Calu3 (cell line): ENCODE measurements around the gene LRRK1. TPM values are rescaled to one million over a fixed set of nuclear protein-coding genes. Genes with fewer than 3 reads are reported as not detected.

ENCODE experiments used
- BruUV-seq: library from RNA; stranded (reverse); fragments of 400-500 nt; replicated peaks from 2 replicates; lab custom pipeline; 2021; lab: Mats Ljungman, UMichigan
- CTCF ChIA-PET: fragments of 300-600 bp; sonication (Branson Sonifier 250); formaldehyde crosslinking; loops from one replicate; lab custom pipeline; 2022; ENCODE audit warnings: antibody characterized with exemption; lab: Charles Lee
- DNase-seq: peaks from one replicate; pipeline ENCODE4 v3.0.0; 2022
- H3K27ac Mint-ChIP-seq: one replicate; pipeline ENCODE4 v1.8.0; 2022; ENCODE audit warnings: mixed read lengths; ENCODE audit not compliant: unreplicated experiment
- H3K27me3 Mint-ChIP-seq: one replicate; pipeline ENCODE4 v1.8.0; 2022; ENCODE audit warnings: mixed read lengths; ENCODE audit not compliant: unreplicated experiment
- H3K36me3 Mint-ChIP-seq: one replicate; pipeline ENCODE4 v1.8.0; 2022; ENCODE audit warnings: mild to moderate bottlenecking, moderate library complexity, mixed read lengths; ENCODE audit not compliant: insufficient read depth, unreplicated experiment
- H3K4me1 Mint-ChIP-seq: one replicate; pipeline ENCODE4 v1.8.0; 2022; ENCODE audit warnings: mild to moderate bottlenecking, low read depth, mixed read lengths; ENCODE audit not compliant: unreplicated experiment
- H3K4me3 Mint-ChIP-seq: one replicate; pipeline ENCODE4 v1.8.0; 2022; ENCODE audit warnings: mild to moderate bottlenecking, low read depth, moderate library complexity, mixed read lengths; ENCODE audit not compliant: unreplicated experiment
- H3K9me3 Mint-ChIP-seq: one replicate; pipeline ENCODE4 v1.8.0; 2022; ENCODE audit warnings: low read depth, mixed read lengths; ENCODE audit not compliant: unreplicated experiment
- intact Hi-C: fragments of 100-400 bp; cut with micrococcal nuclease; formaldehyde crosslinking; loops from one replicate; pipeline ENCODE4 v1.10.0; 2022; ENCODE audit not compliant: unreplicated experiment
- total RNA-seq: library from RNA; stranded (reverse); gene quantifications from 2 replicates; pipeline ENCODE4 v1.2.3, GENCODE V29; 2022
- TF ChIP-seq, protein P1 (sequence below): fragments of 200-600 bp; IDR thresholded peaks from one replicate; pipeline ENCODE4 v1.8.0; 2022; ENCODE audit warnings: antibody characterized with exemption; ENCODE audit not compliant: unreplicated experiment

The LRRK1 gene
- total RNA-seq, 1 experiment from 2014 or later: 21.3 TPM

DNA sequence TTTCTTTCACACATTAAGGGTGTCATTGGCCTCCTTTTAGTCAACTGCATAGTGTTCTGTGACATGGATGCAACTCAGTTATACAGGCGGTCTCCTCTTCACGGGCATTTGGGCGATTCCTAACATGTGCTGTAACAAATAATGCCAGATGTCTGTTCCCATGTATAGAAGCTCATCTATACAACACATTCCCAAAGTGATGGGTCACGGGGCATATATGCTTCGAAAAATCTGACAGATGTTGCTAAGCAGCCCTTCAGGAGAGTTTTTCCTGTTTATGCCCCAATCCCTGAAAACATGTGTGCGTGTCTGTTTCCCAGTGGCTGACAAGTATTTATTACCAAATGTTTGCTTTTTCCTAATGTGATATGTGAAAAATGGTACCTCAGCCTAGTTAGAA is 25.8 kb downstream of the LRRK1 start:
- intact Hi-C loops: no loop called here
- TF ChIP-seq, protein P1, sequence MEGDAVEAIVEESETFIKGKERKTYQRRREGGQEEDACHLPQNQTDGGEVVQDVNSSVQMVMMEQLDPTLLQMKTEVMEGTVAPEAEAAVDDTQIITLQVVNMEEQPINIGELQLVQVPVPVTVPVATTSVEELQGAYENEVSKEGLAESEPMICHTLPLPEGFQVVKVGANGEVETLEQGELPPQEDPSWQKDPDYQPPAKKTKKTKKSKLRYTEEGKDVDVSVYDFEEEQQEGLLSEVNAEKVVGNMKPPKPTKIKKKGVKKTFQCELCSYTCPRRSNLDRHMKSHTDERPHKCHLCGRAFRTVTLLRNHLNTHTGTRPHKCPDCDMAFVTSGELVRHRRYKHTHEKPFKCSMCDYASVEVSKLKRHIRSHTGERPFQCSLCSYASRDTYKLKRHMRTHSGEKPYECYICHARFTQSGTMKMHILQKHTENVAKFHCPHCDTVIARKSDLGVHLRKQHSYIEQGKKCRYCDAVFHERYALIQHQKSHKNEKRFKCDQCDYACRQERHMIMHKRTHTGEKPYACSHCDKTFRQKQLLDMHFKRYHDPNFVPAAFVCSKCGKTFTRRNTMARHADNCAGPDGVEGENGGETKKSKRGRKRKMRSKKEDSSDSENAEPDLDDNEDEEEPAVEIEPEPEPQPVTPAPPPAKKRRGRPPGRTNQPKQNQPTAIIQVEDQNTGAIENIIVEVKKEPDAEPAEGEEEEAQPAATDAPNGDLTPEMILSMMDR: no peak
- no peaks in the 10 kb centered on the region for H3K9me3 Mint-ChIP-seq
- DNase-seq: no peak
- H3K4me3 Mint-ChIP-seq: no peak overlapping the region
- no peak overlapping the region for H3K27ac Mint-ChIP-seq
- no peaks in the 10 kb centered on the region for H3K27me3 Mint-ChIP-seq
- BruUV-seq: no TSS peak
- CTCF ChIA-PET: interaction anchor here (0.7 kb wide), 1 partner anchor 62 kb away, joined by 4 read pairs; no protein-coding TSS in a partner anchor
- no peaks in the 10 kb centered on the region for H3K4me1 Mint-ChIP-seq
- H3K36me3 Mint-ChIP-seq: no peaks in the 10 kb centered on the region

DNA sequence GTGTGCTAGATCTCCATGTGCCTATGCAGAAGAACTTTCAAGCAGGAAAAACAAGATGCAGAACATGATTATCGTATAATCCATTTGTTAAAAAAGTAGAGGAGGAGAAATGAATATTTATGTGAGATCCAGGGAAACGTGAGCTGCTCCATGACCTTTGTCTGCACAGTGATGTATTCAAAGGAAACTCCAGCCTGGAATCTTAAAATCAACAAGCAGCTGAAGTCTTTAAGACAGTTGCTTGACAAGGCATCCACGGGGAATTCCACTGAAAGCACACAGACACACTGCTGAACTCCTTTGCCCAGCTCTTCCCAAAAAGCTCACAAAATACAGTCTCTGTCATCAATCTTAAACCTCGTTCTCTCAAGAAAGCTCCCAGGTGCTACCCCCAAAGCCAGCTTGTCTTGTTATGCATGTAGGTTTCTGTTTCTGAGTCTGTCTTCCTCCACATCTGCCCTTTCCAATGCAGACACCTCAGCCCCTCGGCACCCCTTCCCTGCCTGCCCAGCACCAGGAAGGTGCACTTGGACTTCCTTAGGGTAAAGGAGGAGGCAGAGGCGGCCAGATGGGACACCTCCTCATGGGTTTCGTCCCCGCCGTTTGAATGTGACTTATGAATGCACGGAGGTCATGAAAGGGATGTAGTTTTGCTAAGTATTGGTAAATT is 28.7 kb downstream of the LRRK1 start:
- Mint-ChIP-seq H3K9me3 (no peaks in the 10 kb centered on the region), H3K36me3 (no peaks in the 10 kb centered on the region), H3K27me3 (no peaks in the 10 kb centered on the region), H3K4me3 (no peak overlapping the region), H3K4me1 (no peaks in the 10 kb centered on the region), H3K27ac (no peak overlapping the region)
- CTCF ChIA-PET: no interaction called here
- TF ChIP-seq, protein P1: no peak
- BruUV-seq: no TSS peak
- no peak for DNase-seq
- intact Hi-C loops: no loop called here

DNA sequence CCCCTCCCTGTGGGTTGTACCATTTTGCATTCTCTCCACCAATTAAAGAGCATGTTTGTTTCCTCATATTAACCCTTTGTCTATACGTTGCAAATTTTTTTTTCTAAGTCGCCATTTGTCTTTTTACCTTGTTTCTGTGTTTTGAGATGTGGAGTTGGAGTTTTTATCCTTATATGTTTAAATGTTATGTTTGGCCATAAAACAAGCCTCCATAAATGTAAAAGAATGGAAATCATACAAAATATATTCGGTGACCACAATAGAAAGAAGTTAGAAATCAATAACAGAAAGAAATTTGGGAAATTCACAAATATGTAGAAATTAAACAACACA is 29.2 kb downstream of the LRRK1 start:
- intact Hi-C loops: no loop called here
- Mint-ChIP-seq H3K9me3 (no peaks in the 10 kb centered on the region), H3K27ac (no peak overlapping the region), H3K27me3 (no peaks in the 10 kb centered on the region), H3K4me1 (no peaks in the 10 kb centered on the region), H3K36me3 (no peaks in the 10 kb centered on the region), H3K4me3 (no peak overlapping the region)
- TF ChIP-seq, protein P1: no peak
- no peak for DNase-seq
- CTCF ChIA-PET: no interaction called here
- no TSS peak for BruUV-seq

DNA sequence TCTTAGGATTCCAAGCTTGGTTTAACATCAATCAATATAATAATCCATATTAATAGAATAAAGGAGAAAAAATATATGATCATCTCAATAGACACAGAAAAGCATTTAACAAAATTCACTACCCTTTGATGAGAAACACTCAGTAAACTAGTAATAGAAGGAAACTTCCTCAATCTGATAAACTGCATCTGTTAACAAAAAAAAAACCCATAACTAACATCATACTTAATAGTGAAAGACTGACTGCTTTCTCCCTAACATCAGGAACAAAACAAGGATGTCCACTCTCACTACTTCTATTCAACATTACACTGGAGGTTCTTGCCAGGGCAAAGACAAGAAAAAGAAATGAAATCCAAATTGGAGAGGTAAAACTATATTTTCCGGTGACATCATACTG is 30.5 kb downstream of the LRRK1 start:
- Mint-ChIP-seq H3K4me1 (no peaks in the 10 kb centered on the region), H3K4me3 (no peak overlapping the region), H3K9me3 (no peaks in the 10 kb centered on the region), H3K36me3 (no peaks in the 10 kb centered on the region), H3K27me3 (no peaks in the 10 kb centered on the region), H3K27ac (no peak overlapping the region)
- no TSS peak for BruUV-seq
- no peak for DNase-seq
- intact Hi-C loops: no loop called here
- TF ChIP-seq, protein P1: no peak
- CTCF ChIA-PET: no interaction called here
